Activated naive CD4-positive, alpha-beta T cell treated with Interleukin-2 at 50 U/mL for 16 hours (primary cell): ENCODE data around the gene ACP5.
A peak's percentile ranks its signal among the peaks of the same experiment; 100 is the strongest.
"Not testable (repeated sequence)": the region's sequence is repeated elsewhere in the genome, so short reads cannot be mapped to it uniquely, and the experiment has no call there.

Experiments used
- DNase-seq: peaks from one replicate; pipeline ENCODE4 v3.0.0-alpha.2; 2020

The ACP5 gene

DNA sequence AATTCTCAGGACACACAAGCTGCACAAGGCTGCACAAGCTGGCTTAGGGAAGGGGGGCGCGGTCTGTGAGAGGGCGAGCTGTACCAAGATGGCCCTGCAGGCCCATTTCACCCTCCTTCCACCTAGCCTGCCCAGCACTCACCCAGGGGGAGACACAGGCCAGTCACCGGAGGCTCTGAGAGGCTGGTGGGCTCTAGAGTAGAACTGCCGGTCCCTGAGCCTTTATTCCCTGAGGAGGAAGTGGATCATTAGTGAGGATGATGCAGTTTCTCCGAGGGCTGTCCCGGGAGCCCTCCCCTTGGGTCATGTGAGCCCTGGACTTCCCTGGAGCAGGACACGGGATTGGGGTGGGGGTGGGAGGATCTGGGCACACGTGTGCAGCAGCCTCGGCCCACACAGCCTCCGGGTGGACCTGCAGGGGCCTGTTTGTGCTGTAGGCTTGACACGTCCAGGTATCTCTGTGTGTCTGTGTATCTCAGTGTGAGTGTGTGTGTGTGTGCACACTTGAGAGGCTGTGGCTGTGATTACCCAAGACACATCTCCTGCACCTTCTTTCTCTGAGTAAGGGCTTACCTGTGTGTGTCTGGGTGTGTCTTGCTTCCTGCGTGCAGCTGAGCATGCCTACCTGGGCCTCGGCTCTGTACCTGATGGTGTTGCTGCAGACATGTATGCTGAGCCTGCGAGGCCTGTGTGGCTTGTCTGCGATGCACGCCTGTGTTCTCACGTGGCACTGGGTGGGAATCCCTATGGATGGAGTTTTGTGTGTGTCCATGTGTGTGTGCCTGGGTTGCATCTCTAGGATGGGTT, at the start of gene ACP5:
TSS of gene ACP5 (minus strand) at position 195 of the 807 bp plus-strand sequence. CDS start 328 bp downstream, outside the sequence.
- DNase-seq, result no peak

GRCh38 chr19:11626252-11626651, 48.8 kb upstream of the ACP5 start:
- DNase-seq, result no peak

- no peak for DNase-seq
Measured at GRCh38 chr19:11624069-11624463, 46.6 kb upstream of the ACP5 start.

GRCh38 chr19:11622401-11622800, 45.0 kb upstream of the ACP5 start:
- not testable (repeated sequence) for DNase-seq

GRCh38 chr19:11620553-11620952, 43.1 kb upstream of the ACP5 start:
- no peak for DNase-seq

DNA sequence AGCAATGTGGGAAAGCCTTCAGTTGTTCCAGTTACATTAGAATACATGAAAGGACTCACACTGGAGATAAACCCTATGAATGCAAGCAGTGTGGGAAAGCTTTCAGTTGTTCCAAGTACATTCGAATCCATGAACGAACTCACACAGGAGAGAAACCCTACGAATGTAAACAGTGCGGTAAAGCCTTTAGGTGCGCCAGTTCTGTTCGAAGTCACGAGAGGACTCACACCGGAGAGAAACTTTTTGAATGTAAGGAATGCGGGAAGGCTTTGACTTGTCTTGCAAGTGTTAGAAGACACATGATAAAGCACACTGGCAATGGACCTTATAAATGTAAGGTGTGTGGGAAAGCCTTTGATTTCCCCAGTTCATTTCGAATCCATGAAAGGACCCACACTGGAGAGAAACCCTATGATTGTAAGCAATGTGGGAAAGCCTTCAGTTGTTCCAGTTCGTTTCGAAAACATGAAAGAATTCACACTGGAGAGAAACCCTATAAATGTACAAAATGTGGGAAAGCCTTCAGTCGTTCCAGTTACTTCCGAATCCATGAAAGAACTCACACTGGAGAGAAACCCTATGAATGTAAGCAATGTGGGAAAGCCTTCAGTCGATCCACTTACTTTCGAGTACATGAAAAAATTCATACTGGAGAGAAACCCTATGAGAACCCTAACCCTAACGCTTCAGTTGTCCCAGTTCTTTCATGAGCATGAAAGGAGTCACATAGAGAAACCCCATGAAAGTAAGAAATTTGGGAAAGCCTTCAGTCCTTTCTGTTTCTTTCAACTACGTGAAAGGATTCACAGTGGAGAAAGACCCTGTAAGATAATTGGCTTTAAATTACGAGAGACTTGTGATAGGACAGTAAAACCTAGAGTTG, 40.0 kb upstream of the ACP5 start:
- no peak for DNase-seq

- no peak for DNase-seq
Measured at GRCh38 chr19:11612816-11613511, 35.5 kb upstream of the ACP5 start.

DNA sequence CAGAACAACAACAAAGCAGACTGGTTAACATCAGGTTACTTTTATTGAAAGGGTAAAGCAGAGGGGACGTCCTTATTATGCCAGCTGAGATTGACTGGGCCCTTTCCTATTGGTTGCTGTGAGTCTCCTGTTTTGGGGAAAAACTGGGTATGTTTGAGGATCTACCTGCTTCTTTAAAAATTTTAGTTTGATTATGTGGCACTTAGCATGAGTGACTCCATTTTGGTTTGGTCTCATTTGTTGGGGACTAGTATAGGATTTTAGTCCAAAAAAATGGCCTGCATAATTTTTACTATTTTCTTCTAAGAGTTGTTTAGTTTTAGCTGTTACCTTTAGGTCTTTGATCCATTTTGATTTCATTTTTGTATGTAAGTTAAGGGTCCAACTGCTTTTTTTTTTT, 34.3 kb upstream of the ACP5 start:
- no peak for DNase-seq

DNA sequence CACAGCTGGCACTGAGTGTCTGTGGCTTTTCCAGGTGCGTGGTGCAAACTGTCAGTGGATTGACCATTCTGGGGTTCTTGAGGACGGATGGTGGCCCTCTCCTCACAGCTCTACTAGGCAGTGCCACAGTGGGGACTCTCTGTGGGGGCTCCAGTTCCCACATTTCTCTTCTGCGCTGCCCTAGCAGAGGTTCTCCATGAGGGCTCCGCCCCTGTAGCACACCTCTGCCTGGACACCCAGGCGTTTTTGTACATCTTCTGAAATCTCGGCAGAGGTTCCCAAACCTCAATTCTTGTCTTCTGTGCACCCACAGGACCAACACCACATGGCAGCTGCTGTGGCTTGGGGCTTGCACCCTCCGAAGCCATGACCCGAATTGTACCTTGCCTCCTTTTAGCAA, 29.0 kb upstream of the ACP5 start:
- no peak for DNase-seq

DNA sequence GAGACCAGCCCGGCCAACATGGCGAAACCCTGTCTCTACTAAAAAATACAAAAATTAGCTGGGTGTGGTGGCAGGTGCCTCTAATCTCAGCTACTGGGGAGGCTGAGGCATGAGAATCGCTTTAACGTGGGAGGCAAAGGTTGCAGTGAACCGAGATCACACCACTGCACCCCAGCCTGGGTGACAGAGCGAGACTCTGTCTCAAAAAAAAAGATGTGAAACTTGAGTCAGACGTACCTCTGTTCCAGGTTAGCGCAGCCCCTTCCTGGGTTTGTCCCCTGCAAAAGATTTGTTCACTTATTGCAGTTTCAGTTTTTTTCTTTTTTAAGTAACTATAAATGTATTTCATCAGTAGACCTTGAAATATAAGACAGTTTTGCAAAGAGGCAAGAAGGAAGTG, 22.3 kb upstream of the ACP5 start:
- DNase-seq, result not testable (repeated sequence)

GRCh38 chr19:11598746-11599145, 21.3 kb upstream of the ACP5 start:
- no peak for DNase-seq

DNA sequence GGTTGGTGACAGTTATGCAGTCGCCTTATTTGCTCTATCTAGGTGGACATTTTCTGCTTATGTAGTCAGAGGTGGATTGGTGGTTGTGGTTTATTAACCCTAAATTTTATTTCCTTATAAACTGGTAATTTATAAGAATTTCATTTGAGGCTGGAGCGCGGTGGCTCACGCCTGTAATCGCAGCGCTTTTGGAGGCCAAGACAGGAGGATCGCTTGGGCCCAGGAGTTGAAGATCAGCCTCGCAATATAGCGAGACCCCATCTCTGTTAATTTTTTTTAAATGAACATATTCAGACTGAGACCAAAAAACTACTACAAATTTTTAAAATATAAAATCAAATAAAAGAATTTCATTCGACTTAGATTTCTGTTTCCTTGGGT, 20.6 kb upstream of the ACP5 start:
- DNase-seq, result no peak

GRCh38 chr19:11597202-11598102, 20.0 kb upstream of the ACP5 start, which contains the start of gene ZNF627:
TSS of gene ZNF627 (plus strand) at chr19:11597483. CDS start at chr19:11597628, 145 bp downstream.
- DNase-seq, result peak; percentile 98

DNA sequence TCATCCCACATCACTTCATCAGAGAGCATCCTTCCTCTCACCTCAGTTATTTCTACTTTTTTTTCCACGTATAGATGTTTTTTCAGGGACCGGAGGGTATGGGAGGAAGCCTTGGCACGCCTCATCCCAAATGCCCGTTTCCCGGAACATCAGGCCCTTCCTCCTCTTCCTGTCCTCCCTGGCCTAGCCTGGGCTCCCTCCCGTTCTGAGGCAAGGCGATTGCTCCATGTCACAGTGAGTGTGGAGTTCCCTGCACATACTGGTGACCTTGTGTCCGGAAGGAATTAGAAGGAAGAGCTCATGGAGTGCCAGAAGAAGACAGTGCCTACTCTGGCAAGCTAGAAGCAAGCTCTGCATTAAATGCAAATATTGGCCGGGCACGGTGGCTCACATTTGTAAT, 18.7 kb upstream of the ACP5 start:
- DNase-seq, result no peak

DNA sequence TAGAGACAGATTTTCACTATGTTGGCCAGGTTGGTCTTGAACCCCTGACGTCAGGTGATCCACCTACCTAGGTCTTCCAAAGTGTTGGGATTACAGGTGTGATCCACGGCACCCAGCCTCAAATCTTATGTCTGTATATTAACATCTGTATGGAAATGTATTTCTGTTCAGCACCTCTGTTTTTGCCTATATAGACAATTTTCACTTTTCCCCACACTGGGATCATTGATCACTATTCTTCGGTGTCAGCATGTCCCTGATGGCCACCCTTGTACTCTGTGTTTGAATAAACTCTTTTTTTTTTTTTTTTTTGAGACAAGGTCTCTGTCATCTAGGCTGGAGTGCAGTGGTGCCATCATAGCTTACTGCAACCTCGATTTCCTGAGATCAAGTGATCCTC, 16.6 kb upstream of the ACP5 start:
- DNase-seq, result no peak

DNA sequence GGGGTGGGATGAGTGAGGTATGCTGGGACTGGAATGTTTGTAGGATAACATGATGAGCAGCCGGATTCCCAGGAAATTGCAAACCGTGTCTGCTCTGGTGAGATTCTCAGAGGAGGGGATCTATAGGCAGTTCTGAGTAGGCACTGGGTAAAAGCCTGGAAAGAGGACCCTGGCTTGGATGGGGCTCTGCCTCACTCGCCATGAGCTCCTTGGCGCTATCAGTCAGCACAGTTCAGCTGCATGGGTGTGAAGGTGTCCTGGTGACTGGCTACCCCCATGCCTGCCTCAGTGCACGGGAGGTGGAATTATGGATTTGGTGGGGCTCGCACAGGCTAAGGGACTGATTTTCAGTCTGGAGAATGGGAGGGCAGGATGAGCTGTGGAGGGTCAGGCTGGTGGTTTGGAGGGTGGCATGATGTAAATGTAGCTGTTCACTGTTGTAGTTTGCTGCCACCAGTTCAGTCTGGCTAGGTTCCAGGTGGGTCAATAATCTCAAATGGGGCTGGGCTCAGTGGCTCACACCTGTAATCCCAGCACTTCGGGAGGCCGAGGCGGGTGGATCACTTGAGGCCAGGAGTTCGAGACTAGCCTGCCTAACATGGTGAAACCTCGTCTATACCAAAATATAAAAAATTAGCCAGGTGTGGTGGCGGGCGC, 10.7 kb upstream of the ACP5 start:
- no peak for DNase-seq

DNA sequence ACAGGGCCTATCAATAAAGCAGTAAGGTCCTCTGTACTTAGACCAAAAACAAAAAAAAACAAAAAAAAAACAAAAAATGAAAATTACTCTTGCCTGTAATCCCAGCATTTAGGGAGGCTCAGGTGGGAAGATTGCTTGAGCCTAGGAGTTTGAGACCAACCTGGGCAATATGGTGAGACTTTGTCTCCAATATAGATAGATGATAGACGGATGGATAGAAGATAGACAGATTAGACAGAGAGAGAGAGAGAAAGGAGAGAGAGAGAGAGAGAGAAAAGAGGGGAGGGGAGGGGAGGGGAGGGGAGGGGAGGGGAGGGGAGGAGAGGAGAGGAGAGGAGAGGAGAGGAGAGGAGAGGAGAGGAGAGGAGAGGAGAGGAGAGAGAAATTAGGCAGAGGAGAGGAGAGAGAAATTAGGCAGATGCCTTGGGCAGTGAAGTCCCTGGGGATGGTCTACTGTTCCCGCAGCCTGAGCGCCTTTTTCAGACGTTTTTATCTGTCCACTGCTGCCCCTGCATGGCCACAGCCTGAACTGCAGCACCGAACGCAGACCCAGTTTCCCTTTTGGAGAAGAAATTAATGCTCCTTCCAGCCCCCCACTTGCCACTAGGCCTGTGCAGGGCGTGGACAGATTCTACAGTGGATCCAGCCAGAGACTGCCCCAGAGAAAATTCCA, 10.0 kb upstream of the ACP5 start:
- peak; percentile 81 for DNase-seq

DNA sequence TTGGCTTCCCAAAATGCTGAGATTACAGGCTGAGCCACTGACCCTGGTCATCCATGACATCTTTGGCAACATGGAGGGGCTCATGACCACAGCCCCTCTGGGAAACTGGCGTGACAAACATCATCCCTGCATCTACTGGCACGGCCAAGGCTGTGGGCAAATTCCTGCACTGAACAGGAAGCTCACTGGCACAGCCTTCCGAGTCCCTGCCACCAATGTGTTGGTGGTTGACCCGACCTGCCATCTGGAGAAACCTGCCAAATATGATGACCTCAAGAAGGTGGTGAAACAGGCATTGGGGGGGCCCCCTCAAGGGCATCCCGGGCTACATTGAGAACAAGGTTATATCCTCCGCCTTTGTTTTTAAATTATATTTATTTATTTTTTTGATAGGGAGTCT, 8.9 kb upstream of the ACP5 start:
- no peak for DNase-seq

- peak; percentile 46 for DNase-seq
Measured at GRCh38 chr19:11581740-11582139, 4.3 kb upstream of the ACP5 start.

DNA sequence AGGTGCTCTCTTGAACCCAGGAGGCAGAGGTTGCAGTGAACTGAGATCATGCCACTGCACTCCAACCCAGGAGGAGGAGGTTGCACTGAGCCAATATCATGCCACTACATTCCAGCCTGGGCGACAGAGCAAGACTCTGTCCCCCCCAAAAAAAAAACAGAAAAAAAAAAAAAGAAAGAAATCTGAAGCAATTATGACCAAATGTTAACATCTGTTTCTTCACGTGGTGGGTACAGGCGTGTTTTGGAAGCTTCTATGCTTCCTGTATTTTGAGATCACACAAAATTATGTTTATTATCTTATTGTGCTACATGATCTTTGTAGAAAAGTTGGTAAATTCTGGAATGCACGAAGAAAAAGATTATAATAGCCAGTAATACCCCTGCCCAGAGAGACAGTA, 2.7 kb upstream of the ACP5 start:
- no peak for DNase-seq
